K562 (cell line): ENCODE results near the gene SLC22A23. TPM values are rescaled to one million over a fixed set of nuclear protein-coding genes. Genes with fewer than 3 reads are reported as not detected.
A peak's percentile ranks its signal among the peaks of the same experiment; 100 is the strongest.

Source experiments
- ATAC-seq: fragments of 200-7000 bp; cut with Tn5 transposase; 3 replicates; pipeline ENCODE4 v1.9.1; 2020; ENCODE audit warnings: moderate library complexity
- BruUV-seq: library from RNA; stranded (reverse); fragments of 400-500 nt; replicated peaks from 2 replicates; lab custom pipeline; 2021; lab: Mats Ljungman, UMichigan
- CTCF ChIA-PET: fragments of 300-600 bp; formaldehyde crosslinking; extraction: SDS; loops from one replicate; lab custom pipeline; 2021; ENCODE audit warnings: low intra/inter-chr PET ratio; lab: Yijun Ruan, JAX
- POLR2A ChIA-PET: fragments of 300-600, 350-650 bp; sonication (Branson Sonifier 250); formaldehyde crosslinking; extraction: SDS; loops from one replicate; lab custom pipeline; 2021; ENCODE audit warnings: antibody characterized with exemption, inconsistent platforms; lab: Yijun Ruan, JAX
- DNase-seq, 4 experiments: peaks; one replicate each; pipeline versions ENCODE4 v3.0.0 to v3.0.0-alpha.2; 2011 to 2018; ENCODE audit warnings: low spot score in 3 of 4, mixed read lengths in 3 of 4; ENCODE audit errors: extremely low read depth in 1 of 4
- FAIRE-seq: peaks from 2 replicates; lab custom pipeline; 2011; peaks lifted over from hg19 to GRCh38; lab: Jason Lieb, UNC
- H2AFZ ChIP-seq: 2 replicates; pipeline ENCODE4 v1.6.0; 2011; ENCODE audit warnings: low read depth, low read length, control low read depth, inconsistent platforms
- H3K27ac ChIP-seq: fragments of 200-600 bp; 3 replicates; pipeline ENCODE4 v1.8.0; 2011; ENCODE audit warnings: low read depth, mild to moderate bottlenecking, control low read depth, inconsistent platforms, low read length, moderate library complexity, mixed read lengths; ENCODE audit errors: extremely low read depth
- H3K27me3 ChIP-seq, 2 experiments: fragments of 300-600 bp in 1 of 2; 2 replicates in 1 of 2; 3 replicates in 1 of 2; pipeline versions ENCODE4 v1.6.0 to v1.8.0; 2011; ENCODE audit warnings: inconsistent platforms in 2 of 2, low read length in 2 of 2, mild to moderate bottlenecking in 1 of 2, mixed read lengths in 1 of 2, moderate library complexity in 1 of 2; ENCODE audit not compliant: control insufficient read depth in 2 of 2, insufficient read depth in 2 of 2
- H3K36me3 ChIP-seq: fragments of 300-600 bp; 3 replicates; pipeline ENCODE4 v1.8.0; 2011; ENCODE audit warnings: mild to moderate bottlenecking, low read length, inconsistent platforms; ENCODE audit not compliant: control insufficient read depth, insufficient read depth
- H3K4me1 ChIP-seq, 2 experiments: fragments of 200-600 bp in 1 of 2; replicated peaks in 1 of 2; 2 replicates in 1 of 2; 3 replicates in 1 of 2; pipeline versions ENCODE4 v1.5.1 to v1.8.0; 2011; ENCODE audit warnings: inconsistent platforms in 2 of 2, low read length in 2 of 2, mild to moderate bottlenecking in 1 of 2, mixed read lengths in 1 of 2, moderate library complexity in 1 of 2; ENCODE audit not compliant: control insufficient read depth in 2 of 2, insufficient read depth in 2 of 2
- H3K4me2 ChIP-seq: 2 replicates; pipeline ENCODE4 v1.6.1; 2011; ENCODE audit warnings: low read length, control low read depth, inconsistent platforms, mixed read lengths; ENCODE audit not compliant: insufficient read depth
- H3K4me3 ChIP-seq: fragments of 200-600 bp; sonication (generic), shearing (Covaris generic); 2 replicates; pipeline ENCODE4 v1.5.1; 2016; ENCODE audit warnings: control low read depth, inconsistent platforms
- H3K79me2 ChIP-seq: fragments of 200-600 bp; 3 replicates; pipeline ENCODE4 v1.8.0; 2011; ENCODE audit warnings: low read length, inconsistent platforms; ENCODE audit not compliant: control insufficient read depth, insufficient read depth
- H3K9ac ChIP-seq, 2 experiments: 2 replicates each; pipeline versions ENCODE4 v1.6.0 to v1.6.1; 2011; ENCODE audit warnings: low read depth in 2 of 2, low read length in 2 of 2, control low read depth in 1 of 2, inconsistent platforms in 1 of 2, mild to moderate bottlenecking in 1 of 2, mixed read lengths in 1 of 2; ENCODE audit not compliant: insufficient read depth in 1 of 2
- H3K9me1 ChIP-seq: one replicate; pipeline ENCODE4 v1.6.0; 2011; ENCODE audit warnings: inconsistent platforms, mild to moderate bottlenecking, low read length, moderate library complexity; ENCODE audit not compliant: control insufficient read depth, insufficient read depth
- H3K9me3 ChIP-seq: replicated peaks from 2 replicates; pipeline ENCODE4 v1.5.1; 2011; ENCODE audit warnings: low read depth, low read length, inconsistent platforms; ENCODE audit not compliant: control insufficient read depth, insufficient read depth
- H4K20me1 ChIP-seq: replicated peaks from 2 replicates; pipeline ENCODE4 v1.6.1; 2011; ENCODE audit warnings: low read length, inconsistent platforms, mixed read lengths; ENCODE audit not compliant: control insufficient read depth, insufficient read depth
- BACH1 ChIP-seq: fragments of 200-800 bp; sonication (Bioruptor generic); IDR thresholded peaks from 2 replicates; pipeline ENCODE4 v1.6.1; 2016; ENCODE audit warnings: missing genetic modification characterization, missing compliant biosample characterization
- CBFA2T3 ChIP-seq: fragments of 450-650 bp; IDR thresholded peaks from 2 replicates; pipeline ENCODE4 v1.6.1; 2017
- EHMT2 ChIP-seq: fragments of 450-650 bp; IDR thresholded peaks from 2 replicates; pipeline ENCODE4 v1.6.1; 2018; ENCODE audit warnings: antibody characterized with exemption
- EP300 ChIP-seq: IDR thresholded peaks from 2 replicates; pipeline ENCODE4 v1.6.1; 2012; ENCODE audit warnings: low read length, improper control_type of control experiment
- NCOA6 ChIP-seq: fragments of 450-650 bp; IDR thresholded peaks from 2 replicates; pipeline ENCODE4 v1.6.1; 2017; ENCODE audit warnings: mild to moderate bottlenecking
- RAD21 ChIP-seq, 2 experiments: fragments of 250-450 bp in 1 of 2; fragments of 450-650 bp in 1 of 2; sonication (Bioruptor Pico) in 1 of 2; formaldehyde crosslinking in 1 of 2; IDR thresholded peaks in 1 of 2; conservative IDR thresholded peaks in 1 of 2; 2 replicates each; pipeline versions ENCODE4 v1.4.0 to v1.8.0; 2020 to 2022; ENCODE audit warnings: mild to moderate bottlenecking in 2 of 2, moderate library complexity in 1 of 2
- STAT6 ChIP-seq: sonication (generic); formaldehyde crosslinking; IDR thresholded peaks from 2 replicates; pipeline ENCODE4 v1.8.1; 2023; ENCODE audit warnings: mild to moderate bottlenecking, missing genetic modification reagents
- TAF1 ChIP-seq: IDR thresholded peaks from 2 replicates; pipeline ENCODE4 v1.6.1; 2011; ENCODE audit warnings: mild to moderate bottlenecking, low read length, moderate library complexity; ENCODE audit not compliant: insufficient read depth, control insufficient read depth, severe bottlenecking; ENCODE audit errors: extremely low read depth
- TAL1 ChIP-seq: fragments of 450-650 bp; IDR thresholded peaks from 2 replicates; pipeline ENCODE4 v1.6.1; 2016; ENCODE audit warnings: mild to moderate bottlenecking
- ZBTB43 ChIP-seq: sonication (generic); formaldehyde crosslinking; IDR thresholded peaks from 2 replicates; pipeline ENCODE4 v1.8.0; 2023; ENCODE audit warnings: mild to moderate bottlenecking, missing genetic modification reagents
- ZNF592 ChIP-seq: fragments of 450-650 bp; IDR thresholded peaks from 2 replicates; pipeline ENCODE4 v1.6.1; 2017; ENCODE audit warnings: antibody characterized with exemption, mild to moderate bottlenecking
- WGBS: fragments of 100-300 bp; shearing (Covaris generic); methylation state at CpG from one replicate; pipeline ENCODE4 v1.1.6; 2016; ENCODE audit warnings: low coverage, mixed read lengths; ENCODE audit not compliant: insufficient coverage; ENCODE audit errors: missing lambda C conversion rate; 5-methylcytosine and 5-hydroxymethylcytosine counted together
- in situ Hi-C: fragments of 300-500 bp; cut with MboI; formaldehyde crosslinking; loops from 4 replicates; pipeline ENCODE4 v1.15.0; 2018; ENCODE audit warnings: inconsistent platforms, mixed read lengths
- intact Hi-C: fragments of 100-400 bp; cut with micrococcal nuclease; formaldehyde crosslinking; loops from 2 replicates; pipeline ENCODE4 v1.14.2; 2022
- polyA plus RNA-seq, 8 experiments: library from polyadenylated mRNA; depleted of rRNA in 4 of 8; stranded (reverse) in 5 of 8; unstranded in 3 of 8; fragments of >200 nt; fragmentation: Nextera tagmentation in 2 of 8; fragmentation: Illumina TruSeq in 1 of 8; extraction: Ambion mirVana in 2 of 8; extraction: Trizol in 1 of 8; gene quantifications; 2 replicates each; pipeline versions ENCODE4 v1.2.1 to v1.2.3, GENCODE V29; 2011 to 2014; ENCODE audit warnings: inconsistent platforms in 1 of 8, missing spikeins in 1 of 8
- total RNA-seq, 7 experiments: library from RNA; depleted of rRNA in 6 of 7; stranded (reverse); fragments of >200 nt in 6 of 7; fragmentation: Illumina TruSeq in 2 of 7; extraction: Trizol in 2 of 7; gene quantifications; 2 replicates each; pipeline versions ENCODE4 v1.2.1 to v1.2.3, GENCODE V29; 2011 to 2021; ENCODE audit warnings: low replicate concordance in 1 of 7
- TF ChIP-seq, protein P1 (sequence below): fragments of 250-450 bp; sonication (Bioruptor Pico); IDR thresholded peaks from 2 replicates; pipeline ENCODE4 v1.8.0; 2022; ENCODE audit warnings: moderate library complexity, mild to moderate bottlenecking, inconsistent platforms

Gene SLC22A23
- total and polyA plus RNA-seq, 9 of the 15 experiments (the other 6 are each of a cell fraction or from before 2014, with no cell fraction given), result 0.30 to 8.7 (median 2.5) TPM

DNA sequence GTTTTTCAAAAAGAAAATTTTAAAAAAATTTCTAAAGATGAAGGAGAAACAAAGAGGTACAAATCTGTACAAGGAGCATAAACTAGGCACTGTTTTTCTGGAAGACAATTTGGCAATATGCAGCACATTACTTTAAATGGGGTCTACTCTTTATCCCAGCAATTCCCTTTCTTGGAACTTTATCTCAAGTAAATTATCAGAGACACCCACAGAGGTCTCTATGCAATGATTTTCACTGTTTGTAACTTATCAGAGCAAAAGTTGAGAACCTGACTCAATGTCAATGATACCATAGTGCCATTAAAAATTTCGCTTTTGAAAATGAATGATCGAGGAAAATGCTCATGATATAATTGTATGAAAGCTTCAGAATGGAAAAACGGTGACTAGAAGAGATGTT, 35.7 kb downstream of the SLC22A23 start:
- no peak for DNase-seq
- no peaks in the 10 kb centered on the region for H3K9me1 ChIP-seq
- H3K9me3 ChIP-seq, result no peaks in the 10 kb centered on the region
- no peaks in the 10 kb centered on the region for H3K36me3 ChIP-seq
- in situ Hi-C loops (no loop called here), intact Hi-C loops (no loop called here)
- H2AFZ ChIP-seq, result no peak overlapping the region
- ChIA-PET POLR2A (interaction anchor here (1.5 to 2.7 kb wide), 3 partner anchors 12 to 21 kb away, joined by 4 to 18 read pairs (median 15); no protein-coding TSS in a partner anchor), CTCF (no interaction called here)
- H3K27ac ChIP-seq, result no peak overlapping the region
- H3K9ac ChIP-seq, result no peak overlapping the region
- BruUV-seq, result no TSS peak
- 9% methylated on average over 3 of the region's 3 CpGs for WGBS
- no peaks in the 10 kb centered on the region for H3K79me2 ChIP-seq
- H3K4me2 ChIP-seq, result no peak overlapping the region
- peak; percentile 26 for FAIRE-seq
- no peaks in the 10 kb centered on the region for H3K27me3 ChIP-seq
- peaks cover 11 to 43% of the 10 kb centered on the region in 2 experiments; a peak in 4 of 5 replicates for H3K4me1 ChIP-seq
- no peaks in the 10 kb centered on the region for H4K20me1 ChIP-seq
- H3K4me3 ChIP-seq, result no peak overlapping the region
- 0 out of 3 replicates have a peak, but pooled peaks have one; percentile 10 for ATAC-seq
- TF ChIP-seq EHMT2 (no peak), STAT6 (no peak), NCOA6 (no peak), ZNF592 (no peak), TAL1 (no peak), CBFA2T3 (peak; percentile 57), EP300 (peak; percentile 30; the same call in 1 of the 2 replicates), RAD21 (CRISPR knock-in tag; conservative IDR thresholded peaks at IDR 0.05 in 1 of 2, IDR thresholded peaks at IDR 0.05 in 1 of 2) (no peak), TAF1 (no peak), BACH1 (tag) (no peak), ZBTB43 (CRISPR knock-in tag) (no peak)
- TF ChIP-seq, protein P1, sequence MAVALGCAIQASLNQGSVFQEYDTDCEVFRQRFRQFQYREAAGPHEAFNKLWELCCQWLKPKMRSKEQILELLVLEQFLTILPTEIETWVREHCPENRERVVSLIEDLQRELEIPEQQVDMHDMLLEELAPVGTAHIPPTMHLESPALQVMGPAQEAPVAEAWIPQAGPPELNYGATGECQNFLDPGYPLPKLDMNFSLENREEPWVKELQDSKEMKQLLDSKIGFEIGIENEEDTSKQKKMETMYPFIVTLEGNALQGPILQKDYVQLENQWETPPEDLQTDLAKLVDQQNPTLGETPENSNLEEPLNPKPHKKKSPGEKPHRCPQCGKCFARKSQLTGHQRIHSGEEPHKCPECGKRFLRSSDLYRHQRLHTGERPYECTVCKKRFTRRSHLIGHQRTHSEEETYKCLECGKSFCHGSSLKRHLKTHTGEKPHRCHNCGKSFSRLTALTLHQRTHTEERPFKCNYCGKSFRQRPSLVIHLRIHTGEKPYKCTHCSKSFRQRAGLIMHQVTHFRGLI, result no peak
